Skin epidermis (tissue), 12 donors: ENCODE results near the gene NOX3.

Experiments
- H3K27ac ChIP-seq, 21 experiments: fragments of 200-600 bp; sonication (generic) in 11 of 21; one replicate each; pipeline ENCODE4 v1.5.0; 2020; ENCODE audit warnings: mild to moderate bottlenecking in 3 of 21, inconsistent platforms in 2 of 21, moderate library complexity in 2 of 21
- H3K4me3 ChIP-seq, 7 experiments: fragments of 200-600 bp; sonication (generic) in 2 of 7; one replicate each; pipeline ENCODE4 v1.5.0; 2020; ENCODE audit warnings: inconsistent platforms in 2 of 7, mild to moderate bottlenecking in 2 of 7, moderate library complexity in 1 of 7

NOX3 gene

DNA sequence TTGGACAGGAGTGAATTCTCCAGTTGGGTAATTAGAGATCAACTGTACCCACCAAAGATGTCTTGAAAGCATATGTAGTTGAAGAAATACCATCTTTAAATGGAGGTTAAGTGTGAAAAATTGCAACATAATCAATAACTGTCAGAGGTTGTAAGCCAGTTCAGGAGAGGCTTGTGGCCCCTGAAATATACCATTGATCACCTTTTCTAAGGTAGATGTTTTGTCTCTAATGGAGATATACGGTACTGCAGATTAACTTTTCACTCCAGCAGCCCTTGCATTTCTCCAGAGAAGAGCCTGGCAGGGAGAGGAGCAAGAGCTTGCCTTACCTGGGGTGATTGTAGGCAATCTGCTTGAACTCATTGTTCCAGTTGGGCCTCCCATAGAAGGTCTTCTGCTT lies 48.8 kb downstream of the NOX3 start:
- Histone ChIP-seq H3K27ac (no peak overlapping the region), H3K4me3 (no peak overlapping the region)

DNA sequence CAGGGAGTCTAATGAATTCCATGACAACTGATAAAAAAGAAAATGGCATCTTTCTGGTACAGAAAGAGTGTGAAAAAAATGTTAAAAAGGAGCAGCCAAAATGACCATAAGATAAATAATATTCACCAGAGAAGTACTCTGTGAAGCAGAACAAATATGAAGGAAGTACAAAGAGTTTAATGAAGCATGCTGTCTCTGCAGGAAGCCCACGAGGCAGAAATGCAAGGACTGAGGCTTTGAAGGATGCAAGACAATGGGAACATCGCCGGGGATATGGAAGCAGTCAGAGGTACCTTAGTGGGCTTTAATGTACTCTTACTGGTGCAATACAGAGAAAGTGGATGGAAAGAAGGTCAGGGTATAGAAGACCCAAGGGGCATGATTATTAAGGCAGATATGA lies 50.7 kb downstream of the NOX3 start:
- Histone ChIP-seq H3K4me3 (no peak overlapping the region), H3K27ac (no peak overlapping the region)

DNA sequence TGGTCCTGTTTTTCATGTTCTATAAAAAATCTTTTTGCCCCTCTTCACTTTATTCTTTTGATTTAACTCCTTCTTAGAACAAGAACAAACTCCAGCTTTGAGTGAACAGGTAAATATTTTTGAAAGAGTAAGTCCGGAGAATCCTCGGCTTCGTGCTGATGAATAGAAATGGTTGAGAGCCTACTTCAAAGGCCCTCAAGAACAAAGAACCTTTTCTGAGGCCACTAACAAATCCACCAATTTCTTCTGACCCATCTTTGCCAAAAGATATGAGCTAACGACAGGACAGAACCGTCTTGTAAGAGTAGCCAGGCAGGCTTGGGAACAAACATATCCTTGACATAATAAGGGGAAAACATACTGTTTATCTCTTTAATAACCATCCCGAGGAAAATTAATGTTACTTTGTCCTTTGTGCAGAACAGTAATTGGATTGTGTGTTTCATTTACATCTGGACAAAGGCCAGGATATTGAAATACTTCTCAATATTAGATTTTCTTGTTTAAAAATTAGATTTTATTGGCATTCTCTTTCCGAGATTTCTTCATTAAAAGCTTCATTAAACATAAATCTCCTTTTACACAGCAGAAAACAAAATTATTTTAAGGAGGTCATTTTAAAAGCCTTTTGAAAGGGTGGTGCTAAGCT lies 52.9 kb downstream of the NOX3 start:
- Histone ChIP-seq H3K27ac (no peak overlapping the region), H3K4me3 (no peak overlapping the region)

DNA sequence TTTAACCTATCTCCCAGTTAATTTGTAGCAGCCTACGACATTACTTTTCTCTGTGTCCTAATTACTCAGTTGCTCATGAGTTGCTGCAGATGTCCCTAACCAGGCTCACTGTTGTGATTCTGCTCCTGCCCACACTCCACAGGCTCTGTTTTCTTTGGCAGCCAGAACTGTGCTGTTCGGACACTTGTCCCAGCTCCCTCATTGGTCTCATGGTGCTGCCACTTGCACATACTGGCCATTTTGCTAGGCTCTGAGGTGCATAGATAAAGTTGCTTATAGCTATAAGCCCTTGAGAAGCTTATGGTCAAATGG lies 55.0 kb downstream of the NOX3 start:
- Histone ChIP-seq H3K27ac (no peak overlapping the region), H3K4me3 (no peak overlapping the region)

DNA sequence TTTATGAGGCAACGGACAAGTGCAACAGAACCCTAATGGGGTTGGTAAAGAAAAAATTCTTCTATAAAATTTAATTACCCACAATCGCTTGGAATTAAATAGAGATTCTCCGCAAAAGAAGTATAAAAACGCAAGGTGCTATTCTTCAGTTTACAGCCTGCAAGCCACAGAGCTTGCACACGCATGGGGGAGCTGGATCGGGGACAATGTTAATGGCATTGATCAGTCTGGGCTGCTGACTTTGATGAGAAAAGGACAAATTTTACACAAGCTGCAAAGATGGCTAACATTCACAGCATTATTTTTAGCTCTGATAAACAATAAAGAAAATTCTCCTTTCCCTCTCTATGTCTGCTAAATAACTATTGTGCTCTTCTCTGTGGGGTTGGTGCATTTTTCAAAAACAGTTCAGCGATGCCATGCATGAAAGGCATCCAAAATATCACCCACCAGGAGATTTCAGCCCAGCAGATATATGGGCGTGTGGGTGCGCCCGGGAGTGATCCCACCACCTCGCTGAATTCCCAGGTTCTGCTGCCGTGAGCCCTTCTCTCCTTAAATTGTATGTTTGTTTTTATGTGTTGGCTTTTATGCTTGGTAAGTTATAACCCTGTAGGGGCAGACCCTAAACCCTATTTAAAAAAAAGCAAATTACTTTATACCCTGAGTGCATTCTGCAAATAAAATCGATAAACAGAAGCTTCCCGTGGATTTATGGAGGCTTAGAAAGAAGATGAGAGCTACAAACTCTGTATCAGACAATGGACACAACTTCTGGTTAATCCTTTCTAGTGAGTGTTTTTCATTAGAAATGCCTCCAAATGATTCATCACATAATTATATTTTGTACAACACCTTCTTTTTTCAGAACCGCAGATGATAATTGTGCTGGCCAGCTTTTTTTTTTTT lies 55.6 kb downstream of the NOX3 start:
- no peak overlapping the region for H3K27ac ChIP-seq
- H3K4me3 ChIP-seq, result no peak overlapping the region

DNA sequence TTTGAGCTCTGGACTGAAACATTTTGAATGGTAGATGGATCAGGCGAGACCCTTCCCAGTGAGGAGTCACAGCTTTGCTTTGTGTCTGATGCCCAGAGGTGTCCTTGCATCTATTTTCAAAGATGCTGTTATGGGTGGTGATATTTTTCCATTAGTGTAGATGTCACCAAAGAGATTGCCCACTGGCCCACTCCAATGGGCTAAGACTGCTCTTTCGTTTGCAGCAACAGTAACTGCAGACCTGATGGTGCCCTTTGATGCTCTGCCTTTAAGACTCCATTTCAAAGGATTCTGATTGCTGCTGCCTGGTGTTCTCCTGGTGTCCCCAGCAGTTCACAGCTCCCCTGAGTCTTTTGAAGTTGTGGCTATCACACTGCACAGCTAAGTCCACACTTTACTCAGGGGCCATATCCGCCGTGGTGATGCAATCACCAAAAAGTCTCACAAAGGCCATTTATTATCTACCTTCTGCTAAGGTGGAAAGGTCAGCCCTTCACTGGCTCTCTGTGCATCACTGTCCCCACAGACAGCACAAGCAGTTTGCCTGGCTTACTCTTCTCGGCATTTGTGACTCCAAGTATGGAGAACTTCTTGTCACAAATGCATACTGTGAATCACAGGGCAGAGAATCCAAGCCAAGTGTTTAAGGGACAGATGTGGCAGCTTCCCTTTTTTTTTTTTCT lies 56.4 kb downstream of the NOX3 start:
- H3K4me3 ChIP-seq, result no peak overlapping the region
- H3K27ac ChIP-seq, result no peak overlapping the region

DNA sequence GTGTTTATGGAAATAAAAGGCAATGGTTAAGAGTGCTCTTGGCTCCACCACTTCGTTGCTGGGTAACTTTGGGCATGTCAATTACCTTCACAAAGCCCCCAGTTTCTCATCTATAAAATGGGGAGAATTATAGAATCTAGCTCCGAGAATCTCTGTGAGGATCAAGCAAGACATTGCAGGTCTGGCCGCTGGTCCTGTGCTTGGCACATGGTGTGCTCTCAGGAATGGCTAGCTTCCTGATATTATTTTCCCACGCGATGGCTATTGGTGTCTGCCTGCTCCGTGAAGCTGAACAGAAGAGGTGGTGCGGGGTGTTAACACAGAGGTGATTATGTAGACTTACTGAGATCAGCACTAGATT lies 57.0 kb downstream of the NOX3 start:
- Histone ChIP-seq H3K27ac (no peak overlapping the region), H3K4me3 (no peak overlapping the region)

DNA sequence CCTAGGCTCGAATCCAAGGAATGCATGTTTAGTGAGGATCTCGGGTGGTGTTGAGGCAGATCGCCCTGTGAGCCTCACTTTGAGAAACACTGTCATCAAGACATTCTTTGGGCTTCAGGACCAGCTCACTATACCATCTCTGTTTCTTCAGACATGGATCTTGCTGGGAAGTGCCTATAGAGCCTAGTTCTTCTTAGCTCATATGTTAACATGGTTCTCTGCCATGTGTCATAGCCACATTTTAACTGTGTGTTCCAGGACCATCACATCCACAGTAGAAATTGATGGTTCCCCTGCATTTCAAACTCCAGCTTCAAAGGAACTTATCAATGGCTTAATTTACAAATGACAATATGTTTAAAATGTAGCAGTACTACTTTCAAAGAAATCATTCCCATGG lies 57.4 kb downstream of the NOX3 start:
- Histone ChIP-seq H3K4me3 (no peak overlapping the region), H3K27ac (no peak overlapping the region)

GRCh38 chr6:155397172-155397705 lies 58.4 kb downstream of the NOX3 start:
- H3K27ac ChIP-seq, result no peak overlapping the region

GRCh38 chr6:155396605-155397004 lies 59.0 kb downstream of the NOX3 start:
- no peak overlapping the region for H3K4me3 ChIP-seq
- no peak overlapping the region for H3K27ac ChIP-seq

More at GRCh38 chr6:155397172-155397705, 58.4 kb downstream of the NOX3 start:
- H3K4me3 ChIP-seq, result no peak overlapping the region

DNA sequence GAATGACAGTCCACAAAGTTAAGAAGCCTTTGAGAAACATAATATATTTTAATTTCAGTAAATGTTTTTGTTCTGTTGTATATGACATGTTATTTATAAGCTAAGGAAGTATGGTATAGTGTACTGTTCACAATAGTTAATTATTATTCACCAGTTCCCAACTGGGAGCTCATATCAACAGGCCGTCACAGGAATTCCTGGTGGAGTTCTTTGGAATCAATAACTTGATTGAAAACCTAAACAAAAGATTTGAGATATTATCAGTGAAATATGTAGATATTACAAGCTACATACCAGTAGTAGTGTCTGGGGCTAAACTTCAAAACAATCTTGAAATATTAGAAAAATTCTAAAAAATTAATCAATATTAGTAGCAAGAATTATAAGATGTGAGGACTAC lies 60.3 kb downstream of the NOX3 start:
- no peak overlapping the region for H3K4me3 ChIP-seq
- H3K27ac ChIP-seq, result no peak overlapping the region

DNA sequence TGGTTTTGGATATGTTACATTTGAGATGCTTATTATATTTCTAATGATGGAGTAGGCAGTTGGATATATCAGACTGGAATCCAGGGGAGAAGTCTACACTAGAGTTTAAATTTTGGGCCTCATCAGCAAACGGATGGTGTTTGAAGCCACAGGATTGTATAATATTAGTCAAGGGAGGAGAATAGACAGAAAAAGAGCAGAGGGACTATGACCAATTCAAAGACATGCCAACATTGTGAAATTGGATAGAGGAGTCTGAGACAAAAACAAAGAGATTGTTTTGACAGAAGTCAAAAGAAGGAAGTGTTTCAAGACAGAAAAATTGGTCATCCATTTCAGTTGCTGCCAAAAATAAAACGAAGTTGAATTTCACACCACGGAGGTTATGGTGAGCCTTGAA lies 66.5 kb downstream of the NOX3 start:
- Histone ChIP-seq H3K27ac (no peak overlapping the region), H3K4me3 (no peak overlapping the region)

- Histone ChIP-seq H3K27ac (no peak overlapping the region), H3K4me3 (no peak overlapping the region)
These were observed 67.0 kb downstream of the NOX3 start for GRCh38 chr6:155388591-155388990.

GRCh38 chr6:155387481-155387880 lies 68.2 kb downstream of the NOX3 start:
- Histone ChIP-seq H3K27ac (no peak overlapping the region), H3K4me3 (no peak overlapping the region)

GRCh38 chr6:155384321-155384952 lies 71.2 kb downstream of the NOX3 start:
- H3K4me3 ChIP-seq, result no peak overlapping the region
- H3K27ac ChIP-seq, result no peak overlapping the region

- no peak overlapping the region for H3K4me3 ChIP-seq
- no peak overlapping the region for H3K27ac ChIP-seq
These were observed 71.7 kb downstream of the NOX3 start for GRCh38 chr6:155383913-155384312.

DNA sequence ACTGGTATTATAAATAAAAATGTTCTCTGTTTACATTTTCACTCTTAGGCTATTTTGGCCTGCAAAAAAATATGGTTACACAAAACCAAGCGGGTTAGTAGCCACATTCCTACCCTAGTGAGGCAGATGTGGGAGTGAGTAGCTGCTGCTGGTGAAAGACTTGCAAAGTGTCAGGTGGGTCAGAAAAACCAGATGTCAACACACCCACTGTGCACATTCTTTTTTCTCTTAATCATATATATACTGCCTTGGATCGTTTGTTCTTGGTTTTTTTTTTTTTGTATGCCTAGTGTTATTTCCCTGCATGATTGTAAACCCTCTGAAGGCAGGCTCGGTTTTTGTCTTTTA lies 73.3 kb downstream of the NOX3 start:
- Histone ChIP-seq H3K4me3 (no peak overlapping the region), H3K27ac (no peak overlapping the region)

- H3K27ac ChIP-seq, result no peak overlapping the region
- H3K4me3 ChIP-seq, result no peak overlapping the region
These were observed 73.8 kb downstream of the NOX3 start for GRCh38 chr6:155381673-155382337.

- no peak overlapping the region for H3K4me3 ChIP-seq
- no peak overlapping the region for H3K27ac ChIP-seq
These were observed 74.8 kb downstream of the NOX3 start for GRCh38 chr6:155380666-155381332.
